ENCODE measurements around the gene MT2A.
A peak's percentile ranks its signal among the peaks of the same experiment; 100 is the strongest.

The MT2A gene

GRCh38 chr16:56606476-56607108, 1.8 kb upstream of the MT2A start:
- in situ Hi-C loops (cut with HindIII; ENCODE audit: low sequenced_read_pairs), result no loop called here
- DNase-seq (ENCODE audit: low read depth, low spot score), result peak; percentile 89
- TF ChIP-seq CTCF (IDR thresholded peaks at IDR 0.05; ENCODE audit: low read depth, low read length), result no peak
- peak overlapping the region; percentile 7 for H3K4me3 ChIP-seq (ENCODE audit: low read depth, low read length)

- in situ Hi-C loops (cut with HindIII; ENCODE audit: low sequenced_read_pairs), result no loop called here
- DNase-seq (ENCODE audit: low read depth, low spot score), result peak; percentile 97
- no peak for TF ChIP-seq CTCF (IDR thresholded peaks at IDR 0.05; ENCODE audit: low read depth, low read length)
- H3K4me3 ChIP-seq (ENCODE audit: low read depth, low read length), result peak overlapping the region; percentile 7
Measured at GRCh38 chr16:56607109-56607618, 1.2 kb upstream of the MT2A start.

- no peak for DNase-seq (ENCODE audit: low read depth, low spot score)
- no peak for TF ChIP-seq CTCF (IDR thresholded peaks at IDR 0.05; ENCODE audit: low read depth, low read length)
- in situ Hi-C loops (cut with HindIII; ENCODE audit: low sequenced_read_pairs), result no loop called here
- peak overlapping the region; percentile 27 for H3K4me3 ChIP-seq (ENCODE audit: low read depth, low read length)
Measured at GRCh38 chr16:56607675-56608042, 725 bp upstream of the MT2A start.

- no peak for TF ChIP-seq CTCF (IDR thresholded peaks at IDR 0.05; ENCODE audit: low read depth, low read length)
- in situ Hi-C loops (cut with HindIII; ENCODE audit: low sequenced_read_pairs), result no loop called here
- peak overlapping the region; percentile 90 for H3K4me3 ChIP-seq (ENCODE audit: low read depth, low read length)
- DNase-seq (ENCODE audit: low read depth, low spot score), result no peak
Measured at GRCh38 chr16:56608876-56609462, 585 bp downstream of the MT2A start.

GRCh38 chr16:56609463-56609921, 1.1 kb downstream of the MT2A start:
- no peak for TF ChIP-seq CTCF (IDR thresholded peaks at IDR 0.05; ENCODE audit: low read depth, low read length)
- peak; percentile 92 for DNase-seq (ENCODE audit: low read depth, low spot score)
- in situ Hi-C loops (cut with HindIII; ENCODE audit: low sequenced_read_pairs), result no loop called here
- peak overlapping the region; percentile 90 for H3K4me3 ChIP-seq (ENCODE audit: low read depth, low read length)

- no peak for TF ChIP-seq CTCF (IDR thresholded peaks at IDR 0.05; ENCODE audit: low read depth, low read length)
- peak; percentile 94 for DNase-seq (ENCODE audit: low read depth, low spot score)
- in situ Hi-C loops (cut with HindIII; ENCODE audit: low sequenced_read_pairs), result no loop called here
- H3K4me3 ChIP-seq (ENCODE audit: low read depth, low read length), result peak overlapping the region; percentile 90
Measured at GRCh38 chr16:56610017-56610608, 1.7 kb downstream of the MT2A start.
